ENCODE results near the gene CYP27B1. TPM values are rescaled to one million over a fixed set of nuclear protein-coding genes. Genes with fewer than 3 reads are reported as not detected.
A peak's percentile ranks its signal among the peaks of the same experiment; 100 is the strongest.
"Not testable (repeated sequence)": the region's sequence is repeated elsewhere in the genome, so short reads cannot be mapped to it uniquely, and the experiment has no call there.

Gene CYP27B1
- total RNA-seq, 1 donor from 2014 or later, result 4.7 TPM

DNA sequence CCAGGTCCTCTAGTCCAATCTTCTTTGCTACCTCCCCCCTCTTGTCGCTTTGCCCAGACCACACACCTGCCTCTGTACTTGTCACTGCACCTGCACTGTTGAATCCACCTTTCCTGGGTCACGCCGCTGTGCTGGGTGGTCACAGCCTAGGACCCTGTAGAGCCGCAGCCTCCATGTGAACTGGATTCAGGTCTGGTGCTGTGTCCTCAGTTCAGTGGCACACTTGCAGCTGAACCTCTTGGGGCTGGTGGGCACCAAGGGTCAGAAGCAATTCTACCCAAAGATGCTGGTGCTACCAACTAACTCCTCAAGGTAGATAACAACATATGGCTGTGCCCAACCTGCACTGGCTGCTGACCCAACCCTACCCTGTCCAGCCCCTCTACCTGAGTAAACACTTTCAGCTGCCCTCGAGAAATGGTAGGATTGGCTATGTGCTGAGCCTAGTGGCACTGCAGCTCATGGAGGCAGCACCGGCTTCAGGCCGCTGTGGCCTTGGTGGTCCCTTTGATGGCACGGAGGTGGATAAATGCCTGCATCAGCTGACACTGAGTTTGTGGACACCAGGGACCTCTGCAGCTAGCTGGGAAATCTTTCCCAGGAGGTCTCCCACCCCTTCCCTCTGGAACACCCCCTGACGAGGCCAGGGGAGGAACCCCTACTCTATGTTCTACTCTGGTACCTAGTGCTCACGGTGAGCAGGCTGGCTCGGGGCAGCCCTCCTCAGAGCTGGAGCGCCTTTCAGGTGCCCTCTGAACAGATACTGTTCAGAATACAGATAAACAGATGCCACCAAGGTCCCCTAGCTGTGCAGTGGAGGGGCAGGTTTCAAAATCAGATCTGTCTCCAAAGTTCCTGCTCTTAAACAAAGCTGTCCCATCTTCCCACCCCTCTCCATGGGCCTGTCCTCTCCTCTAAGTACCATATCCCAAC is 42.6 kb downstream of the CYP27B1 start:
- no peak for DNase-seq (ENCODE audit: low spot score in 2 of 2, unreplicated experiment in 2 of 2)
- TF ChIP-seq, protein P1, sequence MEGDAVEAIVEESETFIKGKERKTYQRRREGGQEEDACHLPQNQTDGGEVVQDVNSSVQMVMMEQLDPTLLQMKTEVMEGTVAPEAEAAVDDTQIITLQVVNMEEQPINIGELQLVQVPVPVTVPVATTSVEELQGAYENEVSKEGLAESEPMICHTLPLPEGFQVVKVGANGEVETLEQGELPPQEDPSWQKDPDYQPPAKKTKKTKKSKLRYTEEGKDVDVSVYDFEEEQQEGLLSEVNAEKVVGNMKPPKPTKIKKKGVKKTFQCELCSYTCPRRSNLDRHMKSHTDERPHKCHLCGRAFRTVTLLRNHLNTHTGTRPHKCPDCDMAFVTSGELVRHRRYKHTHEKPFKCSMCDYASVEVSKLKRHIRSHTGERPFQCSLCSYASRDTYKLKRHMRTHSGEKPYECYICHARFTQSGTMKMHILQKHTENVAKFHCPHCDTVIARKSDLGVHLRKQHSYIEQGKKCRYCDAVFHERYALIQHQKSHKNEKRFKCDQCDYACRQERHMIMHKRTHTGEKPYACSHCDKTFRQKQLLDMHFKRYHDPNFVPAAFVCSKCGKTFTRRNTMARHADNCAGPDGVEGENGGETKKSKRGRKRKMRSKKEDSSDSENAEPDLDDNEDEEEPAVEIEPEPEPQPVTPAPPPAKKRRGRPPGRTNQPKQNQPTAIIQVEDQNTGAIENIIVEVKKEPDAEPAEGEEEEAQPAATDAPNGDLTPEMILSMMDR (IDR thresholded peaks at IDR 0.05; ENCODE audit: unreplicated experiment), result no peak
- H3K27ac Mint-ChIP-seq, result no peak overlapping the region
- H3K27me3 Mint-ChIP-seq (ENCODE audit: low read depth), result peaks cover 64% of the 10 kb centered on the region
- no peak overlapping the region for H3K4me3 Mint-ChIP-seq
- H3K9me3 Mint-ChIP-seq, result no peaks in the 10 kb centered on the region
- peaks cover 4% of the 10 kb centered on the region for H3K4me1 Mint-ChIP-seq
- peaks cover 14% of the 10 kb centered on the region for H3K36me3 Mint-ChIP-seq

DNA sequence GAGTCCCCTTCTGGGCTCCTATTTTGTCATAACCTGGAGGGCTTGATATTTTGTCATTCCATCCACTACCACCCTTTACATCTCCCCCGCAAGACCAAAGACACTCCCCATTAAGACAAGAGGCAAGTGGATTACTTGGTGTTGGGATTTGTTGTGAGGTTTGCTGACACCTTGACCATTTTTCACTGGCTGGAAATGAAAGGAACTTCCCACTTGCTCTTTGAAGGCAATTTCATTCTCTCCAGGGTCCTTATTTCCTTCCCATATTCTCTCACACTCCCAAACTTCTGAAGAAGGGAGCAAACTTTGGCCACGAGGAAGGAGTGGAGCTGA is 43.3 kb downstream of the CYP27B1 start:
- Mint-ChIP-seq H3K4me1 (peaks cover 4% of the 10 kb centered on the region), H3K36me3 (peaks cover 20% of the 10 kb centered on the region), H3K9me3 (no peaks in the 10 kb centered on the region), H3K27ac (no peak overlapping the region), H3K27me3 (ENCODE audit: low read depth) (peaks cover 57% of the 10 kb centered on the region), H3K4me3 (no peak overlapping the region)
- TF ChIP-seq, protein P1 (IDR thresholded peaks at IDR 0.05; ENCODE audit: unreplicated experiment), result no peak
- DNase-seq (ENCODE audit: low spot score in 2 of 2, unreplicated experiment in 2 of 2), result no peak

DNA sequence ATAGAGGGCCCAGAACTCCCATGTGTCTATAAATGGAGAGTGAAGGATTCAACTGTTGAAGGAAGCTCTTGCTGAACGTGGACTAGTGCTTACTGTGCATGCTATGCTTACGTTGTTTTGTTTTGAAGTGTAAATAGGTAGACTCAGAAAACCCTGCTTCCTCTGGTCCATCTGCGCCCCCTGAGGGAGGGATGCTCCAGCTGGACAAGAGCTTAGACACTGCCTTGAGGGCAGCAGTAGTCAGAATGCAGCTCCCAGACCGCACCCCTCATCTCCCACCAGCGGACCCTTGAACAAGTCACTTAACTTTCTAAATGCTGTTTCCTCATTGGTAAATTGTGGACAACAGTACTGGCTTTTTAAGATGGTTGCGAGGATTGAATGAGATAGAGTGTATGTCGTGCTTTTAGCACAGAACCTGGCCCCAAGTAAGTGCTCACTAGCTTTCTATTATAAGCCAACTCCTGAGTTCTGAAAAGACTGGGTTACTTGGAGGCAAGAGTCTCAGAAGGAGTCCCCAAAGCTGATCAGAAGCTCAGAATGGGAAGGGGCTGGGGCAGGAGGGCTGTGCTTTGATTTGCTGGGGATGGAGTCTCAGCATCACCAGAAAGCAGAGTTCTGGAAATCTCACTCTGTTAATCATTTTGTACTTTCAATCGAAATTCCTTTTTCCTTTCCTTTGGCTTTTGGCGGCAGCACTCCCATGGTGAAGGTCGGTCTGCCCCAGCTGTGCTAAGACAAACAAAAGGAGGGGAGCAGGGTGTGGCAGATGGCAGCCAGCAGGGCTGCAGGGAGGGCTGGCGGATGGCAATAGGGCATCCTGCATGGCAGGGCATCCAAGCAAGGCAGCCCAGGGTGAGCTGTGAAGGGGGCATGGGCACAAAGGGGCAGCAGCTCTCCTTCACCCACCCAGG is 43.9 kb downstream of the CYP27B1 start:
- no peaks in the 10 kb centered on the region for H3K9me3 Mint-ChIP-seq

DNA sequence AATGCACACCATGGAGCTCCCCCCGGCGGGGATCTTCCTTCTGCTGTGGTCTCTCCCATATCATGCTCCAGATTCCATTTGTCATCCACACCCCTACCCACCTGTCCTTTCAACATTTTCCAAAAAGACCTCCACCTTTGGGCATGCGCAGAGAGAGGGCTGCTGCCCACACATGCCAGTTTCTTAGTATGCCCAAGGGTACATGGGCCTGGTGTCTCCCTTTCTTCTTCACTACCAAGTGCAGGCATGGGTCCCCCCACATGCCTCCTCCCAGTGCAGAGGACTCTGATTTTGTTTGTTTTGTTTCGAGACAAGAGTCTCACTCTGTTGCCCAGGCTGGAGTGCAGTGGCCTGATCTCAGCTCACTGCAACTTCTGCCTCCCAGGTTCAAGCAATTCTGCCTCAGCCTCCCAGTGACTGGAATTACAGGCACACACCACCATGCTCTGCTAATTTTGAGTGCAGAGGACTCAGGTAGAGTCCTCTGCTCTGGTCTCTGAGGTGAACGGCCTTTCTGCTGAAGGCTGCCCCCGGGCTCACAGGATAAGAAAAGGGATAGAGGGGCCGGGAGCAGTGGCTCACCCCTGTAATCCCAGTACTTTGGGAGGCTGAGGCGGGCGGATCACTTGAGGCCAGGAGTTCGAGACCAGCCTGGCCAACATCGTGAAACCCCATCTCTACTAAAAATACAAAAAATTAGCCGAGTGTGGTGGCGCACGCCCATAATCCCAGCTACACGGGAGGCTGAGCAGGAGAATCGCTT is 44.9 kb downstream of the CYP27B1 start:
- not testable (repeated sequence) for H3K27ac Mint-ChIP-seq, H3K4me3 Mint-ChIP-seq, H3K4me1 Mint-ChIP-seq, H3K9me3 Mint-ChIP-seq
- peaks cover 26% of the 10 kb centered on the region for H3K36me3 Mint-ChIP-seq
- peaks cover 42% of the 10 kb centered on the region for H3K27me3 Mint-ChIP-seq (ENCODE audit: low read depth)
- peak in 1 of 2 experiments; percentile 5 for DNase-seq (ENCODE audit: low spot score in 2 of 2, unreplicated experiment in 2 of 2)

More for the DNA sequence above, 43.9 kb downstream of the CYP27B1 start:
- Mint-ChIP-seq H3K4me1 (peaks cover 4% of the 10 kb centered on the region), H3K27ac (no peak overlapping the region), H3K4me3 (no peak overlapping the region), H3K36me3 (peaks cover 25% of the 10 kb centered on the region), H3K27me3 (ENCODE audit: low read depth) (peaks cover 51% of the 10 kb centered on the region)
- TF ChIP-seq, protein P1 (IDR thresholded peaks at IDR 0.05; ENCODE audit: unreplicated experiment), result no peak
- DNase-seq (ENCODE audit: low spot score in 2 of 2, unreplicated experiment in 2 of 2), result no peak

DNA sequence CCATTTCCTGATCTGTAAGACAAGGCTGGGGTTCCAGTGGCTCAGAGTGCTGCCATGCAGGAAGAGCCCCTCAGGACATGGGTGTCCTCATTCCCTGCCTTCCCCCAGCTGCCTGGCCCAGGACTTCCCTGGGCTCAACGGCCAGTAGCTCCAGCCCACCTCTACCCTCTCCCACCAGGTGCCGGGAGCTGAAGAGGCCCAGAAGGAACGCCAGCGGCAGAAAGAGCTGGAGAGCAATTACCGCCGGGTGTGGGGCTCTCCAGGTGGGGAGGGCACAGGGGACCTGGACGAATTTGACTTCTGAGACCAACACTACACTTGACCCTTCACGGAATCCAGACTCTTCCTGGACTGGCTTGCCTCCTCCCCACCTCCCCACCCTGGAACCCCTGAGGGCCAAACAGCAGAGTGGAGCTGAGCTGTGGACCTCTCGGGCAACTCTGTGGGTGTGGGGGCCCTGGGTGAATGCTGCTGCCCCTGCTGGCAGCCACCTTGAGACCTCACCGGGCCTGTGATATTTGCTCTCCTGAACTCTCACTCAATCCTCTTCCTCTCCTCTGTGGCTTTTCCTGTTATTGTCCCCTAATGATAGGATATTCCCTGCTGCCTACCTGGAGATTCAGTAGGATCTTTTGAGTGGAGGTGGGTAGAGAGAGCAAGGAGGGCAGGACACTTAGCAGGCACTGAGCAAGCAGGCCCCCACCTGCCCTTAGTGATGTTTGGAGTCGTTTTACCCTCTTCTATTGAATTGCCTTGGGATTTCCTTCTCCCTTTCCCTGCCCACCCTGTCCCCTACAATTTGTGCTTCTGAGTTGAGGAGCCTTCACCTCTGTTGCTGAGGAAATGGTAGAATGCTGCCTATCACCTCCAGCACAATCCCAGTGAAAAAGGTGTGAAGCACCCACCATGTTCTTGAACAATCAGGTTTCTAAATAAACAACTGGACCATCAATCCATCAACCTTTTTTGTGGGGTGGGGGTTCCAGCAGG is 46.0 kb downstream of the CYP27B1 start:
- H3K9me3 Mint-ChIP-seq, result no peaks in the 10 kb centered on the region
- DNase-seq (ENCODE audit: low spot score in 2 of 2, unreplicated experiment in 2 of 2), result peak in 1 of 2 experiments; percentile 5
- H3K27me3 Mint-ChIP-seq (ENCODE audit: low read depth), result peaks cover 32% of the 10 kb centered on the region
- H3K4me1 Mint-ChIP-seq, result peaks cover under 1% of the 10 kb centered on the region
- TF ChIP-seq, protein P1 (IDR thresholded peaks at IDR 0.05; ENCODE audit: unreplicated experiment), result no peak
- H3K4me3 Mint-ChIP-seq, result no peak overlapping the region
- peaks cover 26% of the 10 kb centered on the region for H3K36me3 Mint-ChIP-seq
- H3K27ac Mint-ChIP-seq, result no peak overlapping the region

All from mesothelial cell of epicardium (in vitro differentiated cells).